Measurements from ENCODE around the gene INPP5D.
"Not testable (repeated sequence)": the region's sequence is repeated elsewhere in the genome, so short reads cannot be mapped to it uniquely, and the experiment has no call there.

INPP5D gene

GRCh38 chr2:233059797-233060500 is at the start of gene INPP5D:
Gene INPP5D, plus strand, starts transcription at chr2:233060342. Its CDS starts 137 bp downstream, at chr2:233060479.
- no peak for TF ChIP-seq POLR2A (IDR thresholded peaks at IDR 0.05; ENCODE audit: low read depth, low read length)
- DNase-seq (ENCODE audit: insufficient read length, low spot score), result no peak
- no peak for FAIRE-seq

GRCh38 chr2:233010569-233011267 is 49.4 kb upstream of the INPP5D start:
- FAIRE-seq (no peak), DNase-seq (ENCODE audit: insufficient read length, low spot score) (no peak)
- no peak for TF ChIP-seq POLR2A (IDR thresholded peaks at IDR 0.05; ENCODE audit: low read depth, low read length)

- no peak for TF ChIP-seq POLR2A (IDR thresholded peaks at IDR 0.05; ENCODE audit: low read depth, low read length)
- DNase-seq (ENCODE audit: insufficient read length, low spot score) (no peak), FAIRE-seq (no peak)
These were observed 48.9 kb upstream of the INPP5D start for GRCh38 chr2:233011268-233011650.

- DNase-seq (ENCODE audit: insufficient read length, low spot score), result no peak
- FAIRE-seq, result no peak
- TF ChIP-seq POLR2A (IDR thresholded peaks at IDR 0.05; ENCODE audit: low read depth, low read length), result no peak
These were observed 48.4 kb upstream of the INPP5D start for GRCh38 chr2:233011702-233012131.

GRCh38 chr2:233012301-233012971 is 47.7 kb upstream of the INPP5D start:
- TF ChIP-seq POLR2A (IDR thresholded peaks at IDR 0.05; ENCODE audit: low read depth, low read length), result no peak

GRCh38 chr2:233013027-233013461 is 47.1 kb upstream of the INPP5D start, which contains the start of gene NGEF:
Gene NGEF, minus strand, starts transcription at chr2:233013256. Its CDS starts 38,366 bp downstream, at chr2:232974890.
- DNase-seq (ENCODE audit: insufficient read length, low spot score) (no peak), FAIRE-seq (no peak)
- TF ChIP-seq POLR2A (IDR thresholded peaks at IDR 0.05; ENCODE audit: low read depth, low read length), result no peak

More at GRCh38 chr2:233012301-233012971, 47.7 kb upstream of the INPP5D start:
- FAIRE-seq (no peak), DNase-seq (ENCODE audit: insufficient read length, low spot score) (no peak)

- no peak for TF ChIP-seq POLR2A (IDR thresholded peaks at IDR 0.05; ENCODE audit: low read depth, low read length)
- DNase-seq (ENCODE audit: insufficient read length, low spot score) (no peak), FAIRE-seq (no peak)
These were observed 46.5 kb upstream of the INPP5D start for GRCh38 chr2:233013650-233014049.

- FAIRE-seq (no peak), DNase-seq (ENCODE audit: insufficient read length, low spot score) (no peak)
- no peak for TF ChIP-seq POLR2A (IDR thresholded peaks at IDR 0.05; ENCODE audit: low read depth, low read length)
These were observed 45.0 kb upstream of the INPP5D start for GRCh38 chr2:233015019-233015645.

- no peak for TF ChIP-seq POLR2A (IDR thresholded peaks at IDR 0.05; ENCODE audit: low read depth, low read length)
- FAIRE-seq, result no peak
- DNase-seq (ENCODE audit: insufficient read length, low spot score), result no peak
These were observed 42.2 kb upstream of the INPP5D start for GRCh38 chr2:233017947-233018346.

- FAIRE-seq, result not testable (repeated sequence)
These were observed 40.5 kb upstream of the INPP5D start for GRCh38 chr2:233019610-233020009.

GRCh38 chr2:233020454-233020853 is 39.7 kb upstream of the INPP5D start:
- DNase-seq (ENCODE audit: insufficient read length, low spot score) (no peak), FAIRE-seq (no peak)
- TF ChIP-seq POLR2A (IDR thresholded peaks at IDR 0.05; ENCODE audit: low read depth, low read length), result no peak

More at GRCh38 chr2:233019610-233020009, 40.5 kb upstream of the INPP5D start:
- not testable (repeated sequence) for DNase-seq (ENCODE audit: insufficient read length, low spot score)

GRCh38 chr2:233021771-233022170 is 38.4 kb upstream of the INPP5D start:
- FAIRE-seq (peak; percentile 15), DNase-seq (ENCODE audit: insufficient read length, low spot score) (peak; percentile 53)
- no peak for TF ChIP-seq POLR2A (IDR thresholded peaks at IDR 0.05; ENCODE audit: low read depth, low read length)

- no peak for TF ChIP-seq POLR2A (IDR thresholded peaks at IDR 0.05; ENCODE audit: low read depth, low read length)
- FAIRE-seq, result no peak
These were observed 37.6 kb upstream of the INPP5D start for GRCh38 chr2:233022561-233022960.

More at GRCh38 chr2:233022561-233022960, 37.6 kb upstream of the INPP5D start:
- DNase-seq (ENCODE audit: insufficient read length, low spot score), result no peak

All from H54 (cell line).